Hindlimb muscle (tissue), 1 donor: ENCODE results near the gene C20orf96. TPM values are rescaled to one million over a fixed set of nuclear protein-coding genes. Genes with fewer than 3 reads are reported as not detected.
"Not testable (repeated sequence)": the region's sequence is repeated elsewhere in the genome, so short reads cannot be mapped to it uniquely, and the experiment has no call there.

Source experiments
- DNase-seq: peaks from one replicate; pipeline ENCODE4 v3.0.0-alpha.2; 2013
- polyA plus RNA-seq: library from polyadenylated mRNA; unstranded; fragments of 120-200 nt; gene quantifications from one replicate; pipeline ENCODE4 v1.2.1, GENCODE V29; 2013; ENCODE audit not compliant: insufficient read length

Gene C20orf96
- polyA plus RNA-seq, 1 donor, result 11.1 TPM

DNA sequence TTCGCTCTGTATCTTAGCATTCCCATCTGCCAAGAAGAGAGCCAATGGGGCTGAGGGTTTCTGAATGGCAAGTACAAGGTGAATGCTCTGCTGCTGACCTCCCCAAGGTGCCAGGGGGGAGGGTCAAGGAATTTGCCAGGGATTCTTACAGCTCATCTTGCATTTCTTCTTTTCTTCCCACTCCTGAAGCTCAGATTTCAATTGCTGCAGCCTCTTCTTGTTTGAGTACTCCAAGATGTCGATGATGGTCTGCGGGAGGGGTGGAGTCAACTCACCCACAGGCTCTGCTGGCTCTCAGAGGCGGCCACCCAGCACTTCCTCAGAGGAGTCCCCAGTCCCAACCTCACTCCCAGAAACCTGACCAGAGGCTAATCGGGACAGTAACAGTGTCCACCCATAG, 12.4 kb downstream of the C20orf96 start:
- no peak for DNase-seq

DNA sequence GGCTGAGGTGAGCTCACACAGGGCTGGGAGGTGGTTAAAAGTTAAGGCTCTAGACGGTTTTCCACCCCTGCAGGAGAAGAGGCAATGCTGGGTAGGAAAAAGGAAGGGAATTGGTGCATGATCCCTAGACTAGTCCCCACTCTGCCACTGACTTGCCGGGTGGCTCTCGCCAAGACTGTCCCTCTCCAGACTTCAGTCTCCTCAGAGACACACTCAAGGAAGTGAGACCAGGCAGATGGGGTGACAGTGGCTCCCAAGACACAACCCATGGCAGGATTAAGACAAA, 13.1 kb downstream of the C20orf96 start:
- DNase-seq, result no peak

DNA sequence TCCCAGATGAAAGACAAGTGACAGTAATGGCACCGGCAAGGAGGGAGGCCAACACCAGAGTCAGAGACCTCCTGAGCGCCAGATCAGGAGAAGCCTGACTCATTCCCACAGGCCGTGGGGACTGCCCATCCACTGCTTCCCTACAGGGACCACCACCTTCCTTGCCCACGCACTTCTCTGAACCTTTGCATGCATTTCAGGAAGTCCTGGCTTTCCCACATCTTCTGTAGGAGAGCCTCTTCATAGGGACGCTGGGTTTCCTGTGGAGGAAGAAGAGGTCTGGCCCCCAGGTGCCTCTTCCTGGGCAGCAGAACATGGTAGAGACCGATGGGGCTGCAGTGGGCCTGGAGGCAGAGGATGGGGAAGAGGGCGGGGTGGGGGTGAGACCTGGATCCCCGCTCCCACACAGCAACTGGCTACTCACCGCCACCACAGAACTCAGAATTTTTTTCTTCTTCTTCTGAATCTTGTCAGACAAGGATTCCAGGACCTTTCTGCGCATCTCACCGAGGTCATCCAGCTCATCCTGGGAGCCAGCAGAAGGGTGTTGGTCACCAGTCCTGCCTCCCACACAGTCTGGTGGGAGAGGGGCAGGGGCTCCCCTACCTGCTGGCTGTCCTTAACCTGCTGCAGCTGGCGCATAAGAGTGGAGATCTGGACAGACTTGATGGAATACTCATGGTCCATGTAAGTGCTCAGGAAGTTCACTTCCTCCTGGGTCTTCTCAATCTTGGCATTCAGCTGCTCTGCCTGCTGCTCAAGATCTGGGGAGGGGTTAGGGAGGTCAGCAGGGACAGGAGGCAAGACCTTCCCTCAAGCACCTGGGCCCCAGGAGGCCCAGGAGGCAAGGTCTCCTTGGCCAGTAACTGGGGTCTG, 13.7 kb downstream of the C20orf96 start:
- no peak for DNase-seq

DNA sequence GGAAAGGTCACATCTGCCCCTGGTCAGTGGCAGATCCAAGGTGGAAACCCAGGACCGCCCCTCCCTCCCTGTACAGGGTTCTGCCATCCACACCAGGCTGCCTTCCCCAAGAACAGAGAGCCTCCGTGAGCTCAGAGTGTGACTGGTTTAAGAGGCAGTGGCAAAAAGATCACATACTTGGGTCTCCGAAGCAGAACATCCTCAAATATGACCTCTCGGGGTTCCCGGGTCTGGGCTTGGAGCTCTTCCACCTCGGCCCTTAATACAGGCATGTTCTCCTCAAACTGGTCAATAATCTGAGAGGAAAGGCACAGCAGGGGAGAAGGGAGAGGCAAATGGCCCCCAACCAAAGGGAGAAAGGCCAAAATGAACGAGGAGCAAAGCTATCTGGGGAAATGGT, 14.8 kb downstream of the C20orf96 start:
- no peak for DNase-seq

DNA sequence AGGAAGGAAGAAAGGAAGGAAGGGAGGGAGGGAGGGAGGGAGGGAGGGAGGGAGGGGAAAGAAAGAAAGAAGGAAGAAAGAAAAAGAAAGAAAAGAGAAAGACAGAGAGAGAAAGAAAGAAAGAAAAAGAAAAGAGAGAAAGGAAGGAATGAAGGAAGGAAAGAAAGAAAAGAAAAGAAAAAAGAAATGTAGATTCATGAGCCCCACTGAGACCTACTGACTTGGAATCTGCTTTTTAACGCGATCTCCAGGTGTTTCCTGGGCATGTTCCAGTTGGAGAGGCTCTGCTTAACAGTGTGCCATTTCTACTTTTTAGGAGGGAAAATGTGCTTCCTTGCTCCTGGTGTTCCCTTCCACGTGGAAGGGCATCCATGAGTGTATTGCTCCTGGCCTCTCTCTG, 16.7 kb downstream of the C20orf96 start:
- no peak for DNase-seq

DNA sequence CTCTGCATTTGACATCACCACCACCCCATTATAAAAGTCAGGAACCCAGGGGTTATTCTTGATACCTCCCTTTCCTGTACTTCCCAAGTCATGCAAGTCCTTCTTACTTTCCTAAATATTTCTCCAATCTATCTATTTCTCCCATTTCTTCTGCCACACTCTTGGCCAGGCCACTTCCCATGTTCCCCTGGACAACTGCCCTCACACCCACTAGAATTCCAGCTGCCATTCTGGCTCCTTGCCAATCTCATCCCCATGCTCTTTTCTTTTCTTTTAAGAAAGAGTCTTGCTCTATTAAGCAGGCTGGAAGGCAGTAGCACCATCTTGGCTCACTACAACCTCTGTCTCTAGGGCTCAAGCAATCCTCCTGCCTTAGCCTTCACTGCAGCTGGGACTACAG, 17.8 kb downstream of the C20orf96 start:
- DNase-seq, result no peak

DNA sequence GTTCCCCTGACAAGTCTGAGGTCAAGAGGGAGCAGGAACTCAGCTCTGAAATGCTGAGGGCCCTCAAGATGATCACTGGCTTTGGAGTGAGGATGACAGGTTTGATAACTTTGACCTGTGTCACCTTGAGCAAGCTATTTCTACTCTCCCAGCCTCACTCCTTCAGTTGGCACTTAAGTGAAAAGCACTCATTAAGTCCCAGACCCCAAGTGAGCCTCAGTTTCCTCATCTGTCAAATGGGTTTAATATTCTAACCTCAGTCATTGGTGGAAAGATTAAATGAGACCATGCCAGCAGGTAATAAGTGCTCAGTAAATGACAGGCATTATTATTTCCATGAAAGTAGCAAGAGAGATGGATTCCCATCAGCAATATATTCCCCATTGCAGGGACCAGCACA, 19.0 kb downstream of the C20orf96 start:
- DNase-seq, result no peak

DNA sequence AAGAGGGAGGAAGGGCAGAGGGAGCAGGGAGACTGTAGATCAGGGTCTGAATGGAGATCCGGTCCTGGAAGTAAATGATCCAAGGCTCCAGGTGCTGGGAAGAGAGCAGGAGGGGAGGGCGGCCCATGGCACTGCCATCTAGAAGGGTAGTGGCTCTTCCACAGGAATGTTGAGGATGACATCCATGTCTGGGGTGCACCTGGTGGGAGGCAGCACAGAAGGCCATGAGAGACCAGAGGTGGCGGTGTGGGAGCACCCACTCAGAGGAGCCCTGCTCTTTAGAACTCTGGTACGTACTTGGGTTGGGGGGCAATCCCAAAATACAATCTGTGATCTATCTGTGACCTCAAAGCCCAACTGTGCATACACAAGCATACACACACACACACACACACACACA, 19.5 kb downstream of the C20orf96 start:
- DNase-seq, result no peak

DNA sequence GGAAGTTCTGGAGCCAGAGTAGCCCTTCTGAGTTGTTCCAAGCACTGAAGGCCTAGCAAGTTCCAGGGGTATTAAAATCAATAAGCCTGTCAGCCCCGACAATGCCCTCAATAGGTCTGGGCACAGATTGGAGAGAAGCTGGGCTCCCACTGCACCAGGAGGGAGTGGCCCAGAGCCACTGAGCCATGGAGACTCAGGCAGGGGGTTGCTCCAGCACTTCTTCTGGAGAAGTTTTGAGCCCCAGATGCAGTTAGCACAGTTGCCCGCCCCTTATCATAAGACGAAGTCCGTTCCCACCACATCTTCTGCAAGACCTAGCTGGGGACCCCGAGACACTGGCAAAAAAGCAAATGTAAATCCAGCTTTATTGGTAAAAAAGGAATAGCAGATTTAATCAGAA, 20.0 kb downstream of the C20orf96 start:
- no peak for DNase-seq

DNA sequence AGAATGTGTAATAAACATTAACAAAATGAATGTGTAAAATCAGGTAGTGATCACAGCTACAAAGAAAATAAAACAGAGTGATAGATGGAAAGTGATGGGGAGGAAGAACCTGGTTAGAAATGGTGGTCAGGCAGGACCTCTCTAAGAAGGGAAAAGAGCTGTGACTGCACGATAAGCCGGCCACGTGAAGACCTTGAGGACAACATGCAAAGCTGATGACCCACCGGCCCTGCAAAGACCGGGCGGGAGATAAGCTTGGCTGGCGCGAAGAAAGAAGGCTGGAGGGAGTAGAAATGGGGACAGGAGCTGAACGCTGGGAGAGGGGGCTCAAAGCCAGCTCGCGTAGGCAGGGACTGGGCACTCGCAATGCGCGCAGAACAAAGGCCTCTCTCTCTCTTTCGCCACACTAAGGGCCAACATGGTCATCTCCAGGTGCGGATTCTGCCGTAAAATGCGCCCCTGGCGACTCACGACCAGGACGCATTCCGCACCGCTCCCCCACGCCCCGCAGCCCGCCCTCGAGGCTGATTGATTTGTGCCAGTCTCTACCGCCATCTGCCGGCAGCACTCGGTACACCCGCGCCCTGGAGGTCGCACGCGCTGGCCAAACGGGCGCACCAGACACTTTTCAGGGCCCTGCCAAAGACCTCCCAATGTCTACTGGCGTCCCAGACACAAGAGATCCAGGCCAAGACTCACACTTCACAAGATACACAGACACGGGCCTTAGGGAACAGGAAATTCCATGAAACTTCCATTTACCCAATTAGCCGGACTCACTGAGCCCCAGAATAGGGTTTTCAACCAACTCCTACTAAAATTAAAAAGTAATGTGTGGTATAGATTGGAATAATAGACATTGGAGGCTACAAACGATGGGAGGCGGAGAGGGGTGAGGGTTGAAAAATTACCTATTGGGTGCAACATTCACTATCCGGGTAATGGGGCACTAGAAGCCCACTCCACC, 23.7 kb downstream of the C20orf96 start:
- peak; percentile 85 for DNase-seq

DNA sequence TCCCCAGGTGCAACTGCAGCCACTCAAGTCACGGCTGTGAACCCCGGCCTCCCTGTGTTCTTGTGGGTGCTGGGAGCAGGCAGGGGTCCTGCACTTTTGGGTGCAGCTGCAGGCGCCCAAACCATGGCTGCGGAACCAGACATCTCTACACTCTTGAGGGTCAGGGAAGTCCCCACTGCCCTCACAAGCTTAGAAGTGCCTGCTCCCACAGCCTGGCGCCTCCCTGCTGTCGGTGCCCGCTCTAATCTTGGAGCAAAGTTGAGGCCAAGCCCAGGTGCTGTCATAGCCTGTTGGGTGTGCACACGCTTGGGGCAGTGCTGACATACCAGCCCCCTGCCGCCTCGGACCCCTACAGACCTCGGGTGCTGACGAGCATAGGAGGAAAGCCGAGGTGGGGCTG, 26.8 kb downstream of the C20orf96 start:
- DNase-seq, result no peak

DNA sequence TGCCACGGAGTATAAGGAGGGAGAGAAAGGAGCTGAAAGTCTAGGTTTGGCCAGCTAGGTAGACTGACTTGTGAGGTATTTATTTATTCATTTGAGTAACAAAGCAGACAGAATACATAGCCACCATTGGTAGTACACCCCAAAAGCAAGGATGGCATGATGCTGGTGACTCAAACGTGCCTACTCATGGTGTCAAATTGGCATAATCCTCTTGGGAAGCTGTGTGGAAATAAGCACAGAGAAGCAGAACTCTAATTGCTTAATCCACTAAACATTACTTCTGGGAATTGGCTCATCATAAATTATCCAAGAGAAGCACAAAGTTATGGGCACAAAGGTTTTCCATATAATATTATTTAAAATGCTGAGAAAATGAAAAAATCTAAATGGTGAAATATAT, 30.6 kb downstream of the C20orf96 start:
- DNase-seq, result no peak

DNA sequence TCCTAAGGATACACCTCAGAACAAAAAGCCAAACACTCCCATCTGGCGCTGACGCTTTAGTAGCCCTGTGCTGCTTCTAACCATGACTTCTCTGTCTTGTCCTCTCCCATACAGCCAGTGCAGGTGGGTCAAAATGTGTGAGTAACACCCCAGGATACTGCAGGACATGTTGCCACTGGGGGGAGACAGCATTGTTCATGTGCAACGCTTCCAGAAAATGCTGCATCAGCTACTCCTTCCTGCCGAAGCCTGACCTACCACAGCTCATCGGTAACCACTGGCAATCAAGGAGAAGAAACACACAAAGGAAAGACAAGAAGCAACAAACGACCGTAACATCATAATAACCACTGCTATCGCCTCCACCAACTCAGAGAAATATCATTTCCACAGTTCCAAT, 31.6 kb downstream of the C20orf96 start:
- no peak for DNase-seq

DNA sequence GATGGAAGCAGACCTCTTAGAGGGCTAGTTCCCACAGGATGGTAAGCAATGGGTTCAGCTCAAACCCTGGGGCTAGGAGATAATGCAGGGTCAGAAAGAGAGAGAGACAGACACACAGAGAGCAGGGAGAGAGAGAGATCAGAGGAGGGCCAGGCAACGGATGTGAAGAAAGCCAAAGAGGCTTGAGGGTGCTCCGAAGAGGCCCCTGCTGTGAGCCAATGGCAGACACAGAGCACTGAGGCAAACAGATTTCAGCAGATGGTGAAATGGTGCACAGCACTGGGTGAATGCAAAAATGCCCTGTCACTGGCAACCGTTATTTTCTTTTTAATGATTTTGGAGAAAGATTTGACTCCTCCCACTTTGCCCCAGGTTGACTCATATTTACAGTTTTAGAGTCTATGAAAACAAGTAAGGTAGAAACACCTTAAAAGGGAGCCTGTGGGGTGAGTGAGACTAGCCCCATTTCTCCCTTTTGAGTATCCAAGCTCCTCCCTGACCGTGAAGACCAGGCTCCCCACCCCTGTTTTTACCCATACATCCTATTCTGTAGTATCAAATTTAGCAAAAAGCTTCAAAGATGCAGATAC, 32.2 kb downstream of the C20orf96 start:
- no peak for DNase-seq

DNA sequence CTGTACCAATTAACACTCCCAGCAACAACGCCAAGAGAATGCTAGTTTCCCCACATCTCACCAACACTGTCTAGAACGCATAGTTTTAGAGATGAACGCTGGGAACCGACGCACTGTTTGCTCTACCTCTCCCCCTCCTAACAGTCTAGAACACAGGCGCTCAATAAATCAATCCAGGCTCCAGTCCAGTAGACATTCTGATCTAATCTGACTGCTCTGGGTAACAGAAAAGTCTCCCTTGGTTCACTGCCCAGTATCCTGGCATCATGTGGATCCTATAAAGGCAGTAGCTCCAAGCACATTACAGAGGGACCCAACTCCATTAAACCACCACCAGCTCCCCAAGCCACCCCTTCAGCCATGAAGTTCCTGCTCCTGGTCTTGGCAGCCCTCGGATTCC, 33.1 kb downstream of the C20orf96 start, which contains the start of gene DEFB132:
DEFB132 (plus strand) TSS at position 306 of the 400 bp plus-strand sequence; CDS start at position 361, 55 bp downstream.
- DNase-seq, result no peak

DNA sequence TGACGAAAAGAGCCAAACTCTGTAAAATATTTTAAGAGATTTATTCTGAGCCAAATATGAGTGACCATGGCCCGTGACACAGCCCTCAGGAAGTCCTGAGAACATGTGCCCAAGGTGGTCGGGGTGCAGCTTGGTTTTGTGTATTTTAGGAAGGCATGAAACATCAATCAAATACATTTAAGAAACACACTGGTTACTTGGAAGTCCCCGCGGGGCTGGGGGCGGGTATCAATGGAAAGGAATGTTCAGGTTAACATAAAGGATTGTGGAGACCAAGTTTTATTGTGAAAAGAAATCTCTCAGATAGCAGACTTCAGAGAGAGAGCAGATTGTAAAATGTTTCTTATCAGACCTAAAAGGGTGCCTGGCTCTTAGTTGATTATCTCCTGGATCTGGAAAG, 37.1 kb downstream of the C20orf96 start:
- DNase-seq, result not testable (repeated sequence)

DNA sequence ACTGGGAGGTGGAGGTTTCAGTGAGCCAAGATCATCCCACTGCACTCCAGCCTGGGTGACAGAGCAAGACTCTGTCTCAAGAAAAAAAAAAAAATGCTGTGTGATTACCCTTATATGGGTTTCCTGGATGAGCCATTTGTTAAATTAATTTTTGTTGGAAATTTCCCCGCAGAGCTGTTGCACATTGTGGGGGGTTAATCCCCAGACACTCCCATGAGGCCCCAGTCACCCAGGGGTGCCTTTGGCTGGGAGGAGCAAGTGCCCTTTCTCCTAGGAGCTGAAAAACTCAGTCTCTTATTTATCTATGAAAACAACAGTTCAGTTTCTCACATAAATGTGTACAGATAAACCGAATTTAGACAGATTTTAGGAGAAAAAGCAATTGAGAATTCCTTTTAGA, 37.7 kb downstream of the C20orf96 start:
- DNase-seq, result no peak

DNA sequence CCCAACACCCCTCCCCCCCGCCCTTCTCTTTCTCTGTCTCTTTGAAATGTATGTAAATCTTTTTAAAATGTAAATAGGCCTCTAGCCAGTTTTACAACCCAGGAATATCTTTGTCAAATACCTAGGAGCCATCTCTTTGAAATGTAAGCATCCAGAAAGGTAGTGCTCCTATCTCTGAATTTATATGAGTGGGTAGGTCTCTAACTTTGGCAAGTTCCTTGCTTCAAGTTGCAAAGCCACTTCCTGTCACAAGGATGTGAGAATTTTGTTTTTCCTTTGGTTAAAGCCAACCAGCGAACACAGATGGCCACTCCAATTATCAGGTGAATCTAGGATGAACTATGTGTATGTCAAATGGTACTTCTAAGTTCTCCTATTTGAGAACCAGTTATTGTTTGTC, 39.2 kb downstream of the C20orf96 start:
- DNase-seq, result no peak

DNA sequence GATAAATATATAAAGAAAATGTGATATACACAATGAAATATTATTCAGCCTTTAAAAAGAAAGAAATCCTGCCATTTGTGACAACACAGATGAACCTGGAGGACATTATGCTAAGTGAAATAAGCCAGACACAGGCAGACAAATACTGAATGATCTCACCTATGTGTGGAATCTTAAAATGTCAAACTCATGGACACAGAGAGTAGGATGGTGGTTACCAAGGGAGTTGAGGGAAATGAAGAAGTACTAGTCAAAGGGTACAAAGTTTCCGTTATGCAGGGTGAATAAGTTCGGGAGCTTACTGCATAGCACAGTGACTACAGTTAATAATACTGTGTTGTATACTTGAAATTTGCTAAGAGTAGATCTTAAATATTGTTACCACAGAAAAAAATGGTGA, 47.6 kb downstream of the C20orf96 start:
- no peak for DNase-seq

DNA sequence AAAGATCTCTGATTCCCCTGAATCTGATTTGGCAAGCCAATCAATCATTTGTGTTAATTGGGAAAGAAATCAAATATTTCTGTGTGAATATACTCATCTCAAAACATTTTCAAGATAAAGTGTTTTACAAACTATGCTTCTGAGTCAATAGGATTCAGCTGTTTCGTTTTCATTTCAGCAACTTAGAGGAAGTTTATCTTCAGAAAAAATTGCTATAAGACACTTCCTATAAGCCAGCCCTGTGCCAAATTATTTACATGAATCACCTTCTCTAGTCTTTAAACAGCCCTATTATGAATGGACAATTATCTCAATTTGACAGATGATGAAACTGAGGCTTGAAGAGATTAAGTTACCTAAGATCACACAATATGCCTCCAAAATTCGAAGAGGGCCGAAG, 52.6 kb downstream of the C20orf96 start:
- no peak for DNase-seq

DNA sequence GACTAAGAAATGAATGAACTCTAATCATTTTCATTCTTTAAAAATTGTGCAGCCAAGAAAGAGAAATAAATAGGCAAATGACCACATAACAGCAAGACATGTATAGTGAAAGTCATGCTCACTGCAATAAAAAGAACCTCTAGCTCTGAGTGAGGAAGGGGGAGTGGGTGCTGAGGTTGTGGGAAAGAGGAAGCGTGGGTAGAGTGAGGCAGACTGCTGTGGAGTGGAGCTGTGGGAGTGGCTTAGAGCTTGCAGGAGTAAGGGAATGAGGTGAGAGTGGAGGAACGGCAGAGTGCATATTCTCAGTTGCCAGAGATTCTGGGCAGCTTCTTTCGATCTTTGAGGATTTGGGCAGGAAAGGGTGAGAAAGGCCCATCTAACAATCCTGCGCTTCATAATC, 53.1 kb downstream of the C20orf96 start:
- DNase-seq, result no peak

DNA sequence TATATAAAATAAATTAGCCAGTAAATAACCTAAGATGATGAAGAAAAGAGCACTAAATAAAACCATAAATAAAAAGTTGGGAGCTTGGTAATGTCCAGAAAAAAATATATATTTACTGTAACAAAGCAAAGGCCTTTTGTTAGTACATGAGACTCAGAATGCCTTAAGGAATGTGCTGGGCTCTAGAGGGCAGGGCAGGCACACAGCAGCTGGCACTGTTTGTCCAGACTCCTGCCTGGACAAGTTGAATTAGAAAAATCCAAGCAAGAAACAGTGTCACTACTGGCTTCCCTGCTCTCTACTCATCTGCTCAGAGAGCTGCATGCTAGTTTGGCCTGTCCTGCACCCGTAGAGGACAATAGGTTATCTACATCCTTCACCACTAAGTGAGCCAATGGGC, 54.7 kb downstream of the C20orf96 start:
- DNase-seq, result no peak

DNA sequence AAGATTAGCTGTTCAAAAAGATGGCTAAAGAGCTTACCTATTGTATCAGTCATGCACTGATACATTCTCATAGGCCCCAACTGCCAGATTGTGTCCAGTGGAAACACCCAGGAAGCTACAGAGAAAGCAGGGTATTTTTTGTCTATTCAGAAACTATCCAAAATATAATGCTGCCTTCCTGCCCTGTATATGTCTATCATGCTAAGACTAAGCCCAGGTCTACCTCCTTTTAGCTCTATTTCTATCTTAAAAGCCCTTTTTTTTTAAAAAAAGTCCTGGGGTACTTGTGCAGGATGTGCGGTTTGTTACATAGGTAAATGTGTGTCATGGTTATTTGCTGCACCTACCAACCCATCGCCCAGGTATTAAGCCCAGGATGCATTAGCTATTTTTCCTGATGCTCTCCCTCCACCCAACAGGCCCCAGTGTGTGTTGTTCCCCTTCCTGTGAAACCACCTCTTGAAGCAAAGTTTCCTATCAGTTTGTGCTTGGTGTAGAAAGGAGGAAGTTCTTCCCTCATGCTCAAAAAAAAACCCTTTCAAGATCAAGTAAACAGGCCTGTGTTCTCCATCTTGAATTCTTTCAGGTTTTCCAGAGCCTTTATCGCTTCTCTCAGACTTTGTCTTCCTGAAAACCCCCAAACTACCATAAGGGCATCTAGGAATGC, 63.0 kb downstream of the C20orf96 start:
- no peak for DNase-seq
